ENCODE results near the gene METTL1.
A peak's percentile ranks its signal among the peaks of the same experiment; 100 is the strongest.

The METTL1 gene

DNA sequence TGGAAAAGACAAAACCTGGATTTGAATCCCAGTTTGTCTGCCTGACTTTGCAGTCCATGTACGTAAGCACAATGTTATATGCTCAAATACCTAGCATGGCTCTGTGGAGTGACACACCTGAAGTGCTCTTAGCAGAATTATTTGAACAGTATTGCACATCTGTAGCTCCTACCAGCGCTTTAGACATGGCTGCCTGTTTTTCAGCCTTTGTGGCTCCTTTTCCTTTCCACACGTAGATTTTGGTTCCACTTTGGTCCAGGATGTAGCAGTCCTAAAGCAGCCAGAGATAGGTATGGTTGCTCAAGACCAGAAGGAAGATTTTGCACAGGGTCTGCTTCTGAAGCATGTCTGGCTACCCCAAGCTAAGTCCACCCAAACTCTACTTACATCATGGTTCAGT lies 37.5 kb upstream of the METTL1 start:
- no peaks in the 10 kb centered on the region for H3K4me1 Mint-ChIP-seq
- ATAC-seq (replicated peaks) (no peak), DNase-seq (no peak)
- H3K27ac Mint-ChIP-seq, result no peak overlapping the region
- H3K9me3 Mint-ChIP-seq, result no peaks in the 10 kb centered on the region
- no peaks in the 10 kb centered on the region for H3K27me3 Mint-ChIP-seq
- H3K36me3 Mint-ChIP-seq, result peaks cover 12 to 13% of the 10 kb centered on the region in 2 donors
- H3K4me3 Mint-ChIP-seq, result no peak overlapping the region

DNA sequence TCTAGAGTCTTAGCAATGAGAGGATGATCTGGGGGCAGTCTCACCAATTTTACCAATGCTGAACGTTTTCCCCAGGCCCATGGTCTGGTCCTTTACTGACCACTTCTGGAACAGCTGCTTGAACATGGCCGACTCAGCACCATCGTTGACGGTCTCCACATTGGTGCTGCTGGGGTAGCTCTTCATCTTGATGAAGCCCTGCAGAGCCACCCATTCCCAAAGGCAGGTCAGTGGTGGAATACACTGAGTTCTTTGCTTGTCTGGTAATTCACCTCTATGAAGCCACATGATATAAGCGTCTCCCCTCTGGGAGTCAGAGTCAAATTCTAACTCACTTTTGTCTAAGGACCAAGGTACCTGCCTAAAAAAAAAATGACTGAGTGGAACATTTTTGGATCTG lies 36.4 kb upstream of the METTL1 start:
- Mint-ChIP-seq H3K27ac (no peak overlapping the region), H3K9me3 (no peaks in the 10 kb centered on the region), H3K4me1 (no peaks in the 10 kb centered on the region), H3K4me3 (no peak overlapping the region), H3K36me3 (peaks cover 9 to 15% of the 10 kb centered on the region in 2 donors), H3K27me3 (no peaks in the 10 kb centered on the region)
- ATAC-seq (replicated peaks) (no peak), DNase-seq (no peak)

DNA sequence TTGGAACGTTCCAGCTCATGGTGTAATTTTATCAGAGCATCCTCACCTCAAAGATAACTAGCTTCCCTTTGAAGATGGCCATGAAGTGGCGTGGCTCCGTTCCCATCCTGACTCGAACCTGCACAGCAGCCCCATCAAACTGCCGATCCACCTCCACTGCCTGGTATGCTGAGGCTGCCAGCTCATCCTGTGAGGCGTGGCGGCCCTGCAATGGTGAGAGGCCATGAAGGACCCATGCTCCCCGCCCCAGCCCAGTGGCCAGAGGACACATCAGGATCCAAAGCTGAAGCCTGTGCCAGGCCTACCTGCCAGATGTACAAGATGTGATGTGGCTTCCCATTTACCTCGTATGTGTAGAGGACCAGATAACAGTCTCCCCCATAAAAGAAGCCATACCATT lies 35.4 kb upstream of the METTL1 start:
- no peaks in the 10 kb centered on the region for H3K27me3 Mint-ChIP-seq
- H3K9me3 Mint-ChIP-seq, result no peaks in the 10 kb centered on the region
- H3K4me3 Mint-ChIP-seq, result no peak overlapping the region
- no peak for DNase-seq
- no peak overlapping the region for H3K27ac Mint-ChIP-seq
- no peak for ATAC-seq (replicated peaks)
- H3K4me1 Mint-ChIP-seq, result no peaks in the 10 kb centered on the region
- peaks cover 14 to 15% of the 10 kb centered on the region in 2 donors for H3K36me3 Mint-ChIP-seq

DNA sequence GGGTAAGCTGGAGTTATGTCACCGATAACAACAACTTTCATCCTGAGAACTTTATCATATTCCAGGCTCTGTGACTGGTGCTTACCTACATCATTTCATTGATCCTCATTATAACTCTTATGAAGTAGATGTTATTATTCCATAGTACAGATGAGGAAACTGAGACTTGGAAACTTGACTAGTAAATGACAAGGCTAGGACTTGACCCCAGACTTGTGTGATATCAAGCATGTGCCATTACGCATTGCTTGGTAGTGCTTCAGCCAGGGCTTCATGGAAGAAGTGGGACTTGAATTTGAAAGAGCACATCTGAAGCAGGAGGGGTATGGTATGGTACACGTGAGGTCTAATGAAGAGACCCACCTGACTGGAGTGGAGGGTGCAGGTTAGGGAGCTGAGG lies 34.8 kb upstream of the METTL1 start:
- H3K27me3 Mint-ChIP-seq, result no peaks in the 10 kb centered on the region
- H3K36me3 Mint-ChIP-seq, result peaks cover 11% of the 10 kb centered on the region in 2 donors
- DNase-seq (no peak), ATAC-seq (replicated peaks) (no peak)
- H3K27ac Mint-ChIP-seq, result no peak overlapping the region
- no peaks in the 10 kb centered on the region for H3K4me1 Mint-ChIP-seq
- no peak overlapping the region for H3K4me3 Mint-ChIP-seq
- H3K9me3 Mint-ChIP-seq, result no peaks in the 10 kb centered on the region

DNA sequence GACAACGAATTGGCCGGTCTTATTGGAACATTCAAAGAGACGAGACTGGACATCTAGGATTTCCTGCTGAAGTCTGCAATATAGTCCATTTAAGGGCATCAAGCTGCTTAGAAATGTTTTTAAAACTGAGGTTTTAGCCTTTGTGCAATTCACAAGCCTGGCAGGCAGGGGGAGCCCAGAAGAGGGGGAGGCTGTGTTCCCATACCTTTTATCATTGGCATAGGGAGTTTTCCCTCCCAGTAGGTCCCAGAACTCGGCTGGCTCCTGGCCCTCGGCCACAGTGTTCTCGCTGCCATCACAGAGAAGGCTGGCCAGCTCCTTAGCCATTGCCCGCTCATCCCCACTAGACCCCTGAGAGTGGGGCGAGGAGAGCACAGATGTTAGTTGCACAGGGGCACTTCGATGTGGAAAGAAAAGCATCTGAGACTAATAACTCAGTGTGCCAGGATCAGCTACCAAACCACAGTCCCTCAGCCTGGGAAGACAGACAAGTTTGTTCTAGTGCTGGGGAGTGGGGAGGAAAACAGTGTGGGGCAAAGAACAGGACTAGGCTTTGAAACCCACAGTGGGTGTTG lies 31.5 kb upstream of the METTL1 start:
- Mint-ChIP-seq H3K9me3 (no peaks in the 10 kb centered on the region), H3K4me1 (no peaks in the 10 kb centered on the region), H3K36me3 (peaks cover 13 to 21% of the 10 kb centered on the region in 2 donors), H3K27me3 (no peaks in the 10 kb centered on the region), H3K27ac (no peak overlapping the region), H3K4me3 (no peak overlapping the region)
- ATAC-seq (replicated peaks), result peak in 1 of 2 donors; percentile 38
- DNase-seq, result no peak

DNA sequence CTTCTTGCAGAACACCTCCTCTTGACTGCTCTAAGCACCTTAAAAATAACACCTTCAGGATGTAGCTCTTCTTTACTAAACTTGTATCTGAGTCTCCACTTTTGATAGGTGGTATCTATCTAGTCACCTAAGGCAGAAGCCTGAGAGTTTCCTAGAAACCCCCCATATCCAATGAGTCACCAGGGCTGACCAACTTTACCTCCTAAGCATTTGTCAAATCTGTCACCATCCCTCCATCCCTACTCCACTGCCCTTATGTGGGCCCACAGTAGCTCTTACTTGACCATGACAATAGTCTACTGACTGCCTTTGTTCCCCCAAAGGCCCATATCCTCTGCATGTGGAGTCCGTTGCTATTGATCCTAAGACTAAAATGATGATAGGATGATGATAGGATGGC lies 30.7 kb upstream of the METTL1 start:
- peaks cover 13 to 27% of the 10 kb centered on the region in 2 donors for H3K36me3 Mint-ChIP-seq
- H3K4me1 Mint-ChIP-seq, result no peaks in the 10 kb centered on the region
- no peaks in the 10 kb centered on the region for H3K9me3 Mint-ChIP-seq
- H3K27me3 Mint-ChIP-seq, result no peaks in the 10 kb centered on the region
- ATAC-seq (replicated peaks) (no peak), DNase-seq (no peak)
- no peak overlapping the region for H3K27ac Mint-ChIP-seq
- H3K4me3 Mint-ChIP-seq, result no peak overlapping the region

DNA sequence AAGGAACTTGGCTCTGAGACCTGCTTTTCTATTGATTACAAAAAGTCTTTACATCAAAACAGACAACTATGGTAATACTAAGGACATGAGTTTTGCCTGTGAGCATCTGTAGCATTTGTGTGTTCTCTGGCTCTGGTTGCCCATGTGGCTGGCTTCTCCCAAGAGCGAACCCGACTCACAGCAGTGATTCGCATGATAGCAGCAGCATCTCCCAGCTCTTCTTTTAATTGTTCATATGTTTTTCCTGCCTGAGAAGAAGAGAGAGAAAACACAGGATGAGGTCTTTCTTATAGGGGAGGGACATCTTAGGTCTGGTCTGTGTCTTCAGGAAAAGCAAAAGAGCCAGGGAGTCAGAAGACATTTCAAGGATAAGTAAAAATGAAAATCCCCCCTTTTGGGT lies 29.1 kb upstream of the METTL1 start:
- H3K36me3 Mint-ChIP-seq, result peaks cover 14 to 34% of the 10 kb centered on the region in 2 donors
- H3K27ac Mint-ChIP-seq, result peak overlapping the region; percentile 37
- ATAC-seq (replicated peaks) (no peak), DNase-seq (no peak)
- H3K27me3 Mint-ChIP-seq, result no peaks in the 10 kb centered on the region
- H3K9me3 Mint-ChIP-seq, result no peaks in the 10 kb centered on the region
- H3K4me1 Mint-ChIP-seq, result no peaks in the 10 kb centered on the region
- H3K4me3 Mint-ChIP-seq, result no peak overlapping the region

DNA sequence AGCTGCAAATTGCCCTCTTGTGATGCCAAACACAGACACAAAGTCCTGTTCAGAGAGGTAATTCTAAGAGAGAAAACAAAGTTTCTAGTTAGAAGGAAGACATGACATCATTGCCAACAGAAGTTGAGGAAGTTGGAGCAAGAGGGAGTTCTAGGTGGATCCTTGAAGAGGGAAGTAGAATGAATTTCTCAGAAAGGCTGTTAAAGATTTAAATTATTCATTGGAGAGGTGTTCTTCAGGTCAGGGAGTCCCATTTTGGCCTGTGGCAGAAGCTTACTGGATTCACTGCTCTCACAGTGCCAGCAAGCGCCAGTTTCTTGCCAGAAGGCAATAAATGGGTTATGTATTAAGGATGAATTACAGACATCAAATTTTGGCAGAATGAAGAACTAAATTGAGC lies 26.0 kb upstream of the METTL1 start:
- no peaks in the 10 kb centered on the region for H3K27me3 Mint-ChIP-seq
- H3K4me3 Mint-ChIP-seq, result no peak overlapping the region
- peaks cover 20 to 48% of the 10 kb centered on the region in 2 donors for H3K36me3 Mint-ChIP-seq
- no peaks in the 10 kb centered on the region for H3K4me1 Mint-ChIP-seq
- no peak overlapping the region for H3K27ac Mint-ChIP-seq
- H3K9me3 Mint-ChIP-seq, result no peaks in the 10 kb centered on the region
- ATAC-seq (replicated peaks), result no peak
- no peak for DNase-seq

DNA sequence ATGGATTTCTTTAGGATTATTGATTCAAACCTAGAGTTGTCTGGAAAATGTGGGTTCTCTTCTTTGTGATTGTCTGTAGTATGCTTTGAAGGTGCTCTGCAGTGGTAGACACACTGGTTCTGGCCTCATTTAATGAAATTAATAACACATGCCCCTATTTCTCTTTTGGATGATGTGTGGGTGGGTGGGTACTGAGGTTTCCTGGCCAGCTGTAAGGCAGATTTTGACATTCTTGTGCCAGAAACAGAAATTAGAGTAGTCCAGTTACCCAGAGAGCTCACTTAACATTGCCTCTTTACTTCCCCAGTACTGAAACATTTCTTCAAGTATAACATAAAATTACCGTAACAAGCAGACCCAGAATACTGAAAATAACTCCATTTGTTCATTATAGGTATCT lies 25.1 kb upstream of the METTL1 start:
- Mint-ChIP-seq H3K9me3 (no peaks in the 10 kb centered on the region), H3K27ac (peak overlapping the region; percentile 20), H3K4me1 (no peaks in the 10 kb centered on the region), H3K36me3 (peaks cover 28 to 50% of the 10 kb centered on the region in 2 donors), H3K4me3 (no peak overlapping the region), H3K27me3 (no peaks in the 10 kb centered on the region)
- ATAC-seq (replicated peaks) (no peak), DNase-seq (no peak)

DNA sequence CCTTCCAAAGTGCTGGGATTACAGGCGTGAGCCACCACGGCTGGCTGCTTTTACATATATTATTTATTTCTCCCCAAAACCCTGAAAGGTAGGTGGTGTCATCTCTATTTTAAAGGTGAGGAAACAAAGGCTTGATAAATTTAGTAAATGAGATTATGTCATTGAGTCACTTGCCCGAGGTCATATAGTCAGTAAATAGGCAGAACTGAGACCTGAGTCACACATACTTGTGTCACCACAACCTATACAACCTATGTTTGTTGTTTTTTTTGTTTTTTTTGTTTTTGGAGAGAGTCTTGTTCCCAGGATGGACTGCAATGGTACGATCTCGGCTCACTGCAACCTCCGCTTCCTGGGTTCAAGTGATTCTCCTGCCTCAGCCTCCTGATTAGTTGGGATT lies 23.4 kb upstream of the METTL1 start:
- ATAC-seq (replicated peaks), result no peak
- H3K36me3 Mint-ChIP-seq, result peaks cover 24 to 50% of the 10 kb centered on the region in 2 donors
- no peaks in the 10 kb centered on the region for H3K9me3 Mint-ChIP-seq
- H3K4me1 Mint-ChIP-seq, result no peaks in the 10 kb centered on the region
- DNase-seq, result no peak
- no peak overlapping the region for H3K27ac Mint-ChIP-seq
- H3K27me3 Mint-ChIP-seq, result no peaks in the 10 kb centered on the region
- no peak overlapping the region for H3K4me3 Mint-ChIP-seq

DNA sequence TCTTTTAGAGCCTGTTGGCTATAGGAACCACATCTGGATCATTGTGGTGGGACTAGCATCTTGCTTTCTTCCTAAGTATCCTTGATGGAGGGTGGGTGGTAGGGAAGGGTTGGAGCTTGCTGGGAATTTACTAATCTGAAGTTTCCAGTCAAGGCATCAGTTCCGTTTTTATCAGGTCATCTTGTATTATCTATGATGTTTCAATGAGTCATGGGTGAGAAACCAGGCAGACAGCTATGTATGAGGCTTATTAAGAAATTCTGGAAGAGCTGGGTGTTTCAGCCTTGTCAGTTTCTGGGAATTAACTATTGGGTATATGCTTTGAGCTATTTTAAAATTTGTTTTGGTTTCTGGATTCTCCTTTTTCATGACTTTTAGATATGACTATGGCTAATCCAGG lies 22.0 kb upstream of the METTL1 start:
- peaks cover 20 to 47% of the 10 kb centered on the region in 2 donors for H3K36me3 Mint-ChIP-seq
- no peak overlapping the region for H3K27ac Mint-ChIP-seq
- ATAC-seq (replicated peaks) (no peak), DNase-seq (no peak)
- no peaks in the 10 kb centered on the region for H3K4me1 Mint-ChIP-seq
- H3K4me3 Mint-ChIP-seq, result no peak overlapping the region
- H3K27me3 Mint-ChIP-seq, result no peaks in the 10 kb centered on the region
- no peaks in the 10 kb centered on the region for H3K9me3 Mint-ChIP-seq

DNA sequence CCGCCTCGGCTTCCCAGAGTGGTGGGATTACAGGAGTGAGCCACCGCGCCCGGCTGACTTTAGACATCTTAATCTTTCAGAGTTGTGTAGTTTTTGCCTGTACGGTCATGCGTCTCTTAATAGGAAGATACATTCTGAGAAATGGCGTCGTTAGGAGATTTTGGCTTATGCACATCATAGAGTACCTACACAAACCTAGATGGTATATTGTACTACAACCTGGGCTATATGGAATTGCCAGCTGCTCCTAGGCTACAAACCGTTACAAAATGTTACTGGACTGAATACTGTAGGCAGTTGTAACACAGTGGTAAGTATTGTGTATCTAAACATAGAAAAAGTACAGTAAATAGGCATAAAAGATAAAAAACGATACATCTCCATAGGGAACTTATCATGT lies 12.0 kb upstream of the METTL1 start:
- Mint-ChIP-seq H3K36me3 (peaks cover 17 to 35% of the 10 kb centered on the region in 2 donors), H3K9me3 (no peaks in the 10 kb centered on the region), H3K27me3 (no peaks in the 10 kb centered on the region), H3K4me1 (peaks cover 8 to 22% of the 10 kb centered on the region in 2 donors), H3K27ac (no peak overlapping the region), H3K4me3 (peak overlapping the region; percentile 58 to 72)
- no peak for ATAC-seq (replicated peaks)
- DNase-seq, result no peak

DNA sequence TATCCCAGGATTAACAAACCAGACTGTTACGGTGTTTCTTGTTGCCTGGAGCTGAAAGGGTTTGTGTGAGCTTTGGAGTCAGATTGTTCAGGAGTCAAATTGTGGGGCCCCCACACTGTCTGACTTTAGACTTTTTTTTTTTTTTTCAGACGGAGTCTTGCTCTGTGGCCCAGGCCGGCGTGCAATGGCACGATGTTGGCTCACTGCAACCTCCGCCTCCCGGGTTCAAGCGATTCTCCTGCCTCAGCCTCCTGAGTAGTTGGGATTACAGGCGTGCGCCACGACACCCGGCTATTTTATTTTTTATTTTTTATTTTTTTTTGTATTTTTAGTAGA lies 11.5 kb upstream of the METTL1 start:
- peaks cover 8 to 22% of the 10 kb centered on the region in 2 donors for H3K4me1 Mint-ChIP-seq
- H3K36me3 Mint-ChIP-seq, result peaks cover 13 to 33% of the 10 kb centered on the region in 2 donors
- H3K4me3 Mint-ChIP-seq, result peak overlapping the region; percentile 98 to 100
- H3K27me3 Mint-ChIP-seq, result no peaks in the 10 kb centered on the region
- DNase-seq (no peak), ATAC-seq (replicated peaks) (no peak)
- H3K27ac Mint-ChIP-seq, result peak overlapping the region; percentile 98
- H3K9me3 Mint-ChIP-seq, result no peaks in the 10 kb centered on the region

DNA sequence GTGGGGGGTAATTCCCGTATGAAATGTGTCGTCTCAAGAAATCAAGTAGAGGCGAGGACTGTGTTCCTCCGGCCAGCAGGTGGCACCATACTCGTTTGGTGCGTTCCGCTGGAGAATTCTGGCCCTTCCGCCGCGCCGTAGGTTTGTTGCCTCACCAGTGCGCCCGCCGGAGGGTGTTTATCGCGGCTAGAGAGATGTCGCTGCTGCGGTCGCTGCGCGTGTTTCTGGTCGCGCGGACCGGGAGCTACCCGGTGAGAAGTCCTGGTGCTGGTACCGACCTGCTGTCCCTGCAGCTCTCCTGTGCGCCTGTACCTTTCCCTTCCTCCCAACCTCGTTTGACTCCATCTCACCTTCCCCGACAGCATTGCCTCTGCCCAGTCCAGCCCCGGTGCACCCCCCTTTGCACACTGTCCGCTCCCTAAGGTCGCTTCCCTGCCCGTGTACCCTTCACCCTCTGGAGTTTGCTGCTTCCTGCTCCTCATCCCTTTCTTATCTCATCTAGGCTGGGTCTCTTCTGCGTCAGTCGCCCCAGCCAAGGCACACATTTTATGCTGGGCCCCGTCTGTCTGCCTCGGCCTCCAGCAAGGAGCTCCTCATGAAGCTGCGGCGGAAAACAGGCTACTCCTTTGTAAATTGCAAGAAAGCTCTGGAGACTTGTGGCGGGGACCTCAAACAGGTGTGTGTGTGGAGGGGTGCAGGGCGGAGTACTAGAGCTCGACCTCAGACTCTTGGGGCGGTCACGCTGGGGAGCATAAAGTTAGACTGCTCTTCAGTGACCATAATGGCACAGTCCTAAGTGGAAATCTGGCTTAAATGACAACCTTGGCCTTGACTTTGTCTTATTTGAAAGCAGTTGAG lies 10.9 kb upstream of the METTL1 start, which contains the start of gene TSFM:
Gene TSFM (plus strand): TSS at position 180 of the 858 bp plus-strand sequence. CDS start 15 bp downstream, at position 195.
- H3K27ac Mint-ChIP-seq, result peak within 1 kb of the TSS; percentile 98
- peak within 1 kb of the TSS; percentile 98 to 100 for H3K4me3 Mint-ChIP-seq
- peaks cover 8 to 22% of the 10 kb centered on the region in 2 donors for H3K4me1 Mint-ChIP-seq
- H3K36me3 Mint-ChIP-seq, result peaks cover 11 to 33% of the 10 kb centered on the region in 2 donors
- DNase-seq (peak; percentile 88), ATAC-seq (replicated peaks) (peak; percentile 92 to 95)
- H3K9me3 Mint-ChIP-seq, result no peaks in the 10 kb centered on the region
- H3K27me3 Mint-ChIP-seq, result no peaks in the 10 kb centered on the region

DNA sequence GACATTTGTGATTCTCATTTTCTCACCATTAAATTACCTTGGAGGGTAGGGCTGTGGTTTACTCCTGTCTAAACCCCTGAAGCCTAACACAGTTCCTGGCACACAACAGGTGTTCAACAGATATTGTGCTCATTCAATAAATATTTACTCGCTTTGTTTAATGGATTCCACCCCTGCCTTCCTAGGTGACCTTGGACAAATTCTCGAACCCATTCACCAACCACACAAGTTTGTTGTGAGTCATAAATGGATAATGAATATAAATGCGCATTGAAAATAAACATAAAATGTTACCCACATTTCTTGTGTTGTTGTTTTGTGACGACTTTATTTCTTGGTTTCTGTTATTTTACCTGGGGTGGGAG lies 10.3 kb upstream of the METTL1 start:
- H3K27me3 Mint-ChIP-seq, result no peaks in the 10 kb centered on the region
- H3K4me1 Mint-ChIP-seq, result peaks cover 8 to 22% of the 10 kb centered on the region in 2 donors
- no peaks in the 10 kb centered on the region for H3K9me3 Mint-ChIP-seq
- DNase-seq (no peak), ATAC-seq (replicated peaks) (peak in 1 of 2 donors; percentile 3)
- peaks cover 9 to 27% of the 10 kb centered on the region in 2 donors for H3K36me3 Mint-ChIP-seq
- H3K4me3 Mint-ChIP-seq, result peak overlapping the region; percentile 98 to 100
- H3K27ac Mint-ChIP-seq, result peak overlapping the region; percentile 98
